GM12865 (cell line): ENCODE results near the gene CERS6.

Source experiments
- DNase-seq: peaks from one replicate; pipeline ENCODE4 v3.0.0; 2010; ENCODE audit warnings: low read depth
- H3K4me3 ChIP-seq: 2 replicates; pipeline ENCODE4 v1.5.1; 2011; ENCODE audit warnings: mild to moderate bottlenecking, low read depth, low read length, control low read depth
- CTCF ChIP-seq: IDR thresholded peaks from 2 replicates; pipeline ENCODE4 v1.5.1; 2011; ENCODE audit warnings: low read length, control low read depth, low read depth, inconsistent platforms; ENCODE audit not compliant: insufficient read depth; ENCODE audit errors: missing control alignments

Gene CERS6

GRCh38 chr2:168666339-168666738, 210.3 kb downstream of the CERS6 start:
- DNase-seq = no peak
- no peak for TF ChIP-seq CTCF
- H3K4me3 ChIP-seq = no peak overlapping the region

GRCh38 chr2:168667156-168667555, 211.1 kb downstream of the CERS6 start:
- no peak for TF ChIP-seq CTCF
- DNase-seq = no peak
- H3K4me3 ChIP-seq = no peak overlapping the region

GRCh38 chr2:168669151-168669550, 213.1 kb downstream of the CERS6 start:
- DNase-seq = no peak
- no peak for TF ChIP-seq CTCF
- H3K4me3 ChIP-seq = no peak overlapping the region

- TF ChIP-seq CTCF = no peak
- H3K4me3 ChIP-seq = no peak overlapping the region
Measured at GRCh38 chr2:168670478-168670877, 214.4 kb downstream of the CERS6 start.

GRCh38 chr2:168671932-168672331, 215.9 kb downstream of the CERS6 start:
- TF ChIP-seq CTCF = no peak
- DNase-seq = no peak
- H3K4me3 ChIP-seq = no peak overlapping the region

More at GRCh38 chr2:168670478-168670877, 214.4 kb downstream of the CERS6 start:
- DNase-seq = peak; percentile 16

- no peak overlapping the region for H3K4me3 ChIP-seq
- no peak for DNase-seq
Measured at GRCh38 chr2:168673265-168674189, 217.5 kb downstream of the CERS6 start.

More at GRCh38 chr2:168673265-168674189, 217.5 kb downstream of the CERS6 start:
- TF ChIP-seq CTCF = no peak
